H9 (cell line): ENCODE data around the gene ZNF786. TPM values are rescaled to one million over a fixed set of nuclear protein-coding genes. Genes with fewer than 3 reads are reported as not detected.

Source experiments
- DNase-seq: peaks from one replicate; pipeline ENCODE4 v3.0.0-alpha.2; 2017
- H2AFZ ChIP-seq: one replicate; pipeline ENCODE4 v1.6.1; 2013; ENCODE audit warnings: mild to moderate bottlenecking, low read length, control low read depth, moderate library complexity
- H2AK5ac ChIP-seq: 2 replicates; pipeline ENCODE4 v1.6.1; 2013; ENCODE audit warnings: low read length, control low read depth, mixed read lengths; ENCODE audit not compliant: insufficient read length
- H2BK120ac ChIP-seq: one replicate; pipeline ENCODE4 v1.6.1; 2013; ENCODE audit warnings: low read depth, mild to moderate bottlenecking, low read length, control low read depth, inconsistent platforms; ENCODE audit not compliant: poor library complexity, severe bottlenecking
- H2BK12ac ChIP-seq: 2 replicates; pipeline ENCODE4 v1.6.1; 2013; ENCODE audit warnings: low read length, control low read depth, mixed read lengths, low read depth; ENCODE audit not compliant: insufficient read length
- H2BK15ac ChIP-seq: 2 replicates; pipeline ENCODE4 v1.6.1; 2013; ENCODE audit warnings: low read depth, low read length, control low read depth
- H2BK20ac ChIP-seq: one replicate; pipeline ENCODE4 v1.6.1; 2013; ENCODE audit warnings: low read depth, mild to moderate bottlenecking, low read length, control low read depth, inconsistent platforms; ENCODE audit not compliant: poor library complexity, severe bottlenecking
- H2BK5ac ChIP-seq: 2 replicates; pipeline ENCODE4 v1.6.1; 2013; ENCODE audit warnings: low read length, control low read depth, mixed read lengths; ENCODE audit not compliant: insufficient read length
- H3K14ac ChIP-seq: 2 replicates; pipeline ENCODE4 v1.6.1; 2013; ENCODE audit warnings: low read length, control low read depth; ENCODE audit not compliant: insufficient read depth
- H3K18ac ChIP-seq: 2 replicates; pipeline ENCODE4 v1.6.1; 2013; ENCODE audit warnings: low read depth, mild to moderate bottlenecking, mixed read lengths, low read length, control low read depth; ENCODE audit not compliant: insufficient read length
- H3K23ac ChIP-seq: 2 replicates; pipeline ENCODE4 v1.6.1; 2013; ENCODE audit warnings: low read length, control low read depth, mixed read lengths, low read depth; ENCODE audit not compliant: insufficient read length
- H3K23me2 ChIP-seq: 2 replicates; pipeline ENCODE4 v1.6.1; 2013; ENCODE audit warnings: low read depth, mild to moderate bottlenecking, mixed read lengths, low read length, control low read depth; ENCODE audit not compliant: insufficient read length, poor library complexity, severe bottlenecking
- H3K27ac ChIP-seq: 2 replicates; pipeline ENCODE4 v1.5.1; 2013; ENCODE audit warnings: low read length, control low read depth, mixed read lengths, low read depth; ENCODE audit not compliant: insufficient read length
- H3K27me3 ChIP-seq: 2 replicates; pipeline ENCODE4 v1.6.1; 2013; ENCODE audit warnings: low read length, control low read depth, inconsistent platforms; ENCODE audit not compliant: insufficient read depth
- H3K4ac ChIP-seq: 2 replicates; pipeline ENCODE4 v1.6.1; 2013; ENCODE audit warnings: low read depth, mild to moderate bottlenecking, control low read depth, inconsistent platforms, low read length, moderate library complexity
- H3K4me1 ChIP-seq: 2 replicates; pipeline ENCODE4 v1.6.1; 2013; ENCODE audit warnings: low read length, control low read depth, inconsistent platforms; ENCODE audit not compliant: insufficient read depth
- H3K4me2 ChIP-seq: 2 replicates; pipeline ENCODE4 v1.6.1; 2013; ENCODE audit warnings: low read length, control low read depth, mixed read lengths; ENCODE audit not compliant: insufficient read length, insufficient read depth
- H3K56ac ChIP-seq: 2 replicates; pipeline ENCODE4 v1.6.1; 2013; ENCODE audit warnings: low read depth, mild to moderate bottlenecking, mixed read lengths, low read length, control low read depth; ENCODE audit not compliant: insufficient read length
- H3K79me1 ChIP-seq: 2 replicates; pipeline ENCODE4 v1.6.1; 2013; ENCODE audit warnings: low read depth, mild to moderate bottlenecking, moderate library complexity, low read length, control low read depth, inconsistent platforms; ENCODE audit not compliant: insufficient read depth, poor library complexity, severe bottlenecking
- H3K79me2 ChIP-seq: 2 replicates; pipeline ENCODE4 v1.6.1; 2013; ENCODE audit warnings: low read length, control low read depth, inconsistent platforms; ENCODE audit not compliant: insufficient read depth
- H3K9ac ChIP-seq: 2 replicates; pipeline ENCODE4 v1.6.1; 2013; ENCODE audit warnings: low read length, control low read depth, mixed read lengths; ENCODE audit not compliant: insufficient read length; ENCODE audit errors: extremely low read depth
- H3K9me3 ChIP-seq: one replicate; pipeline ENCODE4 v1.6.1; 2013; ENCODE audit warnings: low read depth, low read length, inconsistent platforms; ENCODE audit not compliant: control insufficient read depth
- H3T11ph ChIP-seq: one replicate; pipeline ENCODE4 v1.6.1; 2013; ENCODE audit warnings: mild to moderate bottlenecking, low read length, control low read depth, inconsistent platforms
- H4K20me1 ChIP-seq: one replicate; pipeline ENCODE4 v1.6.1; 2013; ENCODE audit not compliant: control insufficient read depth, insufficient read length, insufficient read depth
- H4K5ac ChIP-seq: 2 replicates; pipeline ENCODE4 v1.6.1; 2013; ENCODE audit warnings: low read depth, mild to moderate bottlenecking, mixed read lengths, low read length, control low read depth; ENCODE audit not compliant: insufficient read length
- H4K8ac ChIP-seq: replicated peaks from 2 replicates; pipeline ENCODE4 v1.6.1; 2013; ENCODE audit warnings: low read length, control low read depth, mixed read lengths, low read depth; ENCODE audit not compliant: insufficient read length
- H4K91ac ChIP-seq: 2 replicates; pipeline ENCODE4 v1.6.1; 2013; ENCODE audit warnings: low read depth, mild to moderate bottlenecking, moderate library complexity, mixed read lengths, low read length, control low read depth; ENCODE audit not compliant: insufficient read length
- H3K27ac Mint-ChIP-seq, 3 experiments: 2 replicates in 2 of 3; 3 replicates in 1 of 3; pipeline ENCODE4 v1.8.0; 2020 to 2021; ENCODE audit warnings: mixed read lengths in 3 of 3, mild to moderate bottlenecking in 1 of 3, moderate library complexity in 1 of 3
- H3K27me3 Mint-ChIP-seq: 2 replicates; pipeline ENCODE4 v1.8.0; 2021; ENCODE audit warnings: low read depth, mild to moderate bottlenecking, moderate library complexity, mixed read lengths
- H3K36me3 Mint-ChIP-seq, 3 experiments: 2 replicates in 2 of 3; 3 replicates in 1 of 3; pipeline ENCODE4 v1.8.0; 2020 to 2021; ENCODE audit warnings: low read depth in 3 of 3, mixed read lengths in 3 of 3; ENCODE audit not compliant: insufficient read depth in 1 of 3
- H3K4me1 Mint-ChIP-seq, 2 experiments: 2 replicates each; pipeline ENCODE4 v1.8.0; 2020; ENCODE audit warnings: mixed read lengths in 2 of 2
- H3K4me3 Mint-ChIP-seq, 2 experiments: 2 replicates in 1 of 2; 3 replicates in 1 of 2; pipeline ENCODE4 v1.8.0; 2020 to 2021; ENCODE audit warnings: mild to moderate bottlenecking in 2 of 2, mixed read lengths in 2 of 2, moderate library complexity in 1 of 2
- H3K9me3 Mint-ChIP-seq, 2 experiments: 2 replicates in 1 of 2; 3 replicates in 1 of 2; pipeline ENCODE4 v1.8.0; 2020; ENCODE audit warnings: mild to moderate bottlenecking in 2 of 2, mixed read lengths in 2 of 2, moderate library complexity in 1 of 2
- WGBS: extraction: QIAGEN DNeasy Blood & Tissue Kit; methylation state at CpG from one replicate; pipeline ENCODE4 v1.1.7; 2013; ENCODE audit warnings: missing lambda C conversion rate, low lambda C conversion rate, mixed read lengths; ENCODE audit not compliant: insufficient read length; ENCODE audit errors: extremely low coverage; 5-methylcytosine and 5-hydroxymethylcytosine counted together
- total RNA-seq: library from RNA; stranded (reverse); gene quantifications from 2 replicates; pipeline ENCODE4 v1.2.1, GENCODE V29; 2021
- TF ChIP-seq, protein P1 (sequence below): fragments of 200-600 bp; sonication (generic); conservative IDR thresholded peaks from 3 replicates; pipeline ENCODE4 v1.8.0; 2021; ENCODE audit warnings: antibody characterized with exemption, mild to moderate bottlenecking

The ZNF786 gene
- total RNA-seq, 1 experiment from 2014 or later: 25.1 TPM

DNA sequence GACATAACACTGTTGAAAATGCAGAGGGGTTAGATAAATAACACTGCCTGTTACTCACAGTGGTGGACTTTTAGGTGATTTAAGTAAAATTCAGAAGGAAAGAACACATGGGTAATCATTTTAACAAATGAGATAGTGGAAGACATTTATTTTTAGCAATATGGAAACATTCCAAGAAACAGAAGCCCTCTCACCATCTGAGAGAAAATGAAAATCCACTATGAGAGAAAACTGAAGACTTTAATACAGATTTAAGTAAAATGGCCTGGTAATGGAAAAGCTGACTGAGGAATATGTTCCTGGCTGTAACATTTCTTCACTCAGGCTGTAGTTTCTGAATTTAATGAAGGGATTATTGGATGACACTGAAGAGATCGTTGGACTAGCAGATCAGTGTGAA, 12.1 kb upstream of the ZNF786 start:
- no peak for DNase-seq
- no peak overlapping the region for H3K4me3 Mint-ChIP-seq
- H4K5ac ChIP-seq: no peak overlapping the region
- H3K9ac ChIP-seq: no peak overlapping the region
- H3K27me3 Mint-ChIP-seq: no peaks in the 10 kb centered on the region
- no peaks in the 10 kb centered on the region for H4K20me1 ChIP-seq
- H3K79me2 ChIP-seq: no peaks in the 10 kb centered on the region
- H2BK120ac ChIP-seq: no peak overlapping the region
- H3T11ph ChIP-seq: no peak overlapping the region
- no peak overlapping the region for H2BK20ac ChIP-seq
- H3K14ac ChIP-seq: no peak overlapping the region
- H3K4me2 ChIP-seq: no peak overlapping the region
- TF ChIP-seq, protein P1, sequence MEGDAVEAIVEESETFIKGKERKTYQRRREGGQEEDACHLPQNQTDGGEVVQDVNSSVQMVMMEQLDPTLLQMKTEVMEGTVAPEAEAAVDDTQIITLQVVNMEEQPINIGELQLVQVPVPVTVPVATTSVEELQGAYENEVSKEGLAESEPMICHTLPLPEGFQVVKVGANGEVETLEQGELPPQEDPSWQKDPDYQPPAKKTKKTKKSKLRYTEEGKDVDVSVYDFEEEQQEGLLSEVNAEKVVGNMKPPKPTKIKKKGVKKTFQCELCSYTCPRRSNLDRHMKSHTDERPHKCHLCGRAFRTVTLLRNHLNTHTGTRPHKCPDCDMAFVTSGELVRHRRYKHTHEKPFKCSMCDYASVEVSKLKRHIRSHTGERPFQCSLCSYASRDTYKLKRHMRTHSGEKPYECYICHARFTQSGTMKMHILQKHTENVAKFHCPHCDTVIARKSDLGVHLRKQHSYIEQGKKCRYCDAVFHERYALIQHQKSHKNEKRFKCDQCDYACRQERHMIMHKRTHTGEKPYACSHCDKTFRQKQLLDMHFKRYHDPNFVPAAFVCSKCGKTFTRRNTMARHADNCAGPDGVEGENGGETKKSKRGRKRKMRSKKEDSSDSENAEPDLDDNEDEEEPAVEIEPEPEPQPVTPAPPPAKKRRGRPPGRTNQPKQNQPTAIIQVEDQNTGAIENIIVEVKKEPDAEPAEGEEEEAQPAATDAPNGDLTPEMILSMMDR: no peak
- peaks cover 8 to 12% (median 11%) of the 10 kb centered on the region in 3 experiments; a peak in 6 of 7 replicates for H3K36me3 Mint-ChIP-seq
- no peaks in the 10 kb centered on the region for H3K23me2 ChIP-seq
- H2BK15ac ChIP-seq: no peak overlapping the region
- no peak overlapping the region for H3K56ac ChIP-seq
- H4K8ac ChIP-seq: no peak overlapping the region
- no peak overlapping the region for H2AFZ ChIP-seq
- H2AK5ac ChIP-seq: no peak overlapping the region
- whole genome bisulfite sequencing: no CpG with 5 or more reads among the region's 1 CpG
- H3K9me3 ChIP-seq: no peaks in the 10 kb centered on the region
- H3K79me1 ChIP-seq: no peaks in the 10 kb centered on the region
- H3K27ac Mint-ChIP-seq: no peak overlapping the region
- no peak overlapping the region for H3K18ac ChIP-seq
- no peak overlapping the region for H2BK12ac ChIP-seq
- H3K27me3 ChIP-seq: no peaks in the 10 kb centered on the region
- no peak overlapping the region for H2BK5ac ChIP-seq
- no peak overlapping the region for H3K4ac ChIP-seq
- H4K91ac ChIP-seq: no peak overlapping the region
- H3K27ac ChIP-seq: no peak overlapping the region
- H3K9me3 Mint-ChIP-seq: no peaks in the 10 kb centered on the region
- H3K23ac ChIP-seq: no peak overlapping the region
- H3K4me1 ChIP-seq: no peaks in the 10 kb centered on the region
- H3K4me1 Mint-ChIP-seq: peaks cover 0 to 2% of the 10 kb centered on the region in 2 experiments; a peak in 1 of 4 replicates
